MG63 (cell line): ENCODE results near the gene FNDC1. TPM values are rescaled to one million over a fixed set of nuclear protein-coding genes. Genes with fewer than 3 reads are reported as not detected.
A peak's percentile ranks its signal among the peaks of the same experiment; 100 is the strongest.

Source experiments
- DNase-seq: peaks from one replicate; pipeline ENCODE4 v3.0.0-alpha.2; 2020
- H3K27me3 ChIP-seq: fragments of 250-450 bp; sonication (Bioruptor Pico); 2 replicates; pipeline ENCODE4 v1.5.1; 2020; ENCODE audit warnings: mild to moderate bottlenecking, moderate library complexity
- H3K36me3 ChIP-seq: fragments of 250-450 bp; sonication (Bioruptor Pico); 2 replicates; pipeline ENCODE4 v1.5.1; 2020; ENCODE audit warnings: mild to moderate bottlenecking, moderate library complexity
- H3K4me3 ChIP-seq: fragments of 250-450 bp; sonication (Bioruptor Pico); 2 replicates; pipeline ENCODE4 v1.5.1; 2020; ENCODE audit warnings: mild to moderate bottlenecking, moderate library complexity
- H3K9me3 ChIP-seq: fragments of 250-450 bp; sonication (Bioruptor Pico); 2 replicates; pipeline ENCODE4 v1.5.1; 2020; ENCODE audit warnings: mild to moderate bottlenecking, moderate library complexity
- total RNA-seq: library from RNA; depleted of rRNA; stranded (reverse); fragments of >200 nt; shearing (Covaris generic); gene quantifications from 2 replicates; pipeline ENCODE4 v1.2.3, GENCODE V29; 2014; ENCODE audit warnings: low replicate concordance

The FNDC1 gene
- total RNA-seq, 1 experiment from 2014 or later: not detected

GRCh38 chr6:159180001-159180400 lies 10.8 kb downstream of the FNDC1 start:
- H3K27me3 ChIP-seq: no peaks in the 10 kb centered on the region
- H3K4me3 ChIP-seq: no peak overlapping the region
- no peak for DNase-seq
- H3K9me3 ChIP-seq: no peaks in the 10 kb centered on the region
- H3K36me3 ChIP-seq: no peaks in the 10 kb centered on the region

- no peaks in the 10 kb centered on the region for H3K36me3 ChIP-seq
- H3K4me3 ChIP-seq: no peak overlapping the region
- DNase-seq: no peak
- no peaks in the 10 kb centered on the region for H3K27me3 ChIP-seq
- H3K9me3 ChIP-seq: peaks cover 4% of the 10 kb centered on the region; the same call in 1 of the 2 replicates
Observed at GRCh38 chr6:159181914-159182313, 12.7 kb downstream of the FNDC1 start.

- Histone ChIP-seq H3K36me3 (no peaks in the 10 kb centered on the region), H3K27me3 (no peaks in the 10 kb centered on the region), H3K4me3 (no peak overlapping the region), H3K9me3 (peaks cover 4% of the 10 kb centered on the region; the same call in 1 of the 2 replicates)
- DNase-seq: peak; percentile 54
Observed at GRCh38 chr6:159184559-159184958, 15.4 kb downstream of the FNDC1 start.

GRCh38 chr6:159190460-159190859 lies 21.3 kb downstream of the FNDC1 start:
- H3K4me3 ChIP-seq: no peak overlapping the region
- H3K36me3 ChIP-seq: no peaks in the 10 kb centered on the region
- DNase-seq: no peak
- no peaks in the 10 kb centered on the region for H3K27me3 ChIP-seq
- H3K9me3 ChIP-seq: peaks cover 4% of the 10 kb centered on the region; the same call in 1 of the 2 replicates

GRCh38 chr6:159193923-159194322 lies 24.7 kb downstream of the FNDC1 start:
- H3K9me3 ChIP-seq: no peaks in the 10 kb centered on the region
- H3K4me3 ChIP-seq: no peak overlapping the region
- DNase-seq: no peak
- H3K36me3 ChIP-seq: no peaks in the 10 kb centered on the region
- no peaks in the 10 kb centered on the region for H3K27me3 ChIP-seq

GRCh38 chr6:159194421-159194820 lies 25.2 kb downstream of the FNDC1 start:
- H3K4me3 ChIP-seq: no peak overlapping the region
- no peaks in the 10 kb centered on the region for H3K9me3 ChIP-seq
- H3K27me3 ChIP-seq: no peaks in the 10 kb centered on the region
- H3K36me3 ChIP-seq: no peaks in the 10 kb centered on the region
- no peak for DNase-seq

GRCh38 chr6:159196430-159196975 lies 27.3 kb downstream of the FNDC1 start:
- no peaks in the 10 kb centered on the region for H3K9me3 ChIP-seq
- no peak overlapping the region for H3K4me3 ChIP-seq
- no peaks in the 10 kb centered on the region for H3K27me3 ChIP-seq
- no peak for DNase-seq
- H3K36me3 ChIP-seq: no peaks in the 10 kb centered on the region

GRCh38 chr6:159197251-159197650 lies 28.1 kb downstream of the FNDC1 start:
- no peaks in the 10 kb centered on the region for H3K9me3 ChIP-seq
- DNase-seq: no peak
- no peaks in the 10 kb centered on the region for H3K27me3 ChIP-seq
- H3K36me3 ChIP-seq: no peaks in the 10 kb centered on the region
- no peak overlapping the region for H3K4me3 ChIP-seq

GRCh38 chr6:159201336-159201735 lies 32.1 kb downstream of the FNDC1 start:
- H3K36me3 ChIP-seq: 0 out of 2 replicates have a peak, but pooled peaks cover 2% of the 10 kb centered on the region
- DNase-seq: no peak
- H3K27me3 ChIP-seq: no peaks in the 10 kb centered on the region
- H3K4me3 ChIP-seq: no peak overlapping the region
- H3K9me3 ChIP-seq: no peaks in the 10 kb centered on the region

- Histone ChIP-seq H3K9me3 (no peaks in the 10 kb centered on the region), H3K4me3 (no peak overlapping the region), H3K36me3 (0 out of 2 replicates have a peak, but pooled peaks cover 2% of the 10 kb centered on the region), H3K27me3 (no peaks in the 10 kb centered on the region)
- DNase-seq: peak; percentile 90
Observed at GRCh38 chr6:159203304-159204005, 34.3 kb downstream of the FNDC1 start.

GRCh38 chr6:159204605-159205004 lies 35.4 kb downstream of the FNDC1 start:
- no peak for DNase-seq

GRCh38 chr6:159212028-159212427 lies 42.8 kb downstream of the FNDC1 start:
- DNase-seq: no peak

More at GRCh38 chr6:159204605-159205004, 35.4 kb downstream of the FNDC1 start:
- Histone ChIP-seq H3K27me3 (no peaks in the 10 kb centered on the region), H3K36me3 (0 out of 2 replicates have a peak, but pooled peaks cover 2% of the 10 kb centered on the region), H3K9me3 (no peaks in the 10 kb centered on the region), H3K4me3 (no peak overlapping the region)

GRCh38 chr6:159212525-159213280 lies 43.5 kb downstream of the FNDC1 start:
- H3K36me3 ChIP-seq: no peaks in the 10 kb centered on the region
- DNase-seq: no peak
- no peaks in the 10 kb centered on the region for H3K27me3 ChIP-seq
- H3K4me3 ChIP-seq: no peak overlapping the region
- H3K9me3 ChIP-seq: no peaks in the 10 kb centered on the region

More at GRCh38 chr6:159212028-159212427, 42.8 kb downstream of the FNDC1 start:
- no peaks in the 10 kb centered on the region for H3K36me3 ChIP-seq
- H3K27me3 ChIP-seq: no peaks in the 10 kb centered on the region
- H3K4me3 ChIP-seq: no peak overlapping the region
- H3K9me3 ChIP-seq: no peaks in the 10 kb centered on the region

GRCh38 chr6:159213405-159213804 lies 44.2 kb downstream of the FNDC1 start:
- Histone ChIP-seq H3K4me3 (no peak overlapping the region), H3K27me3 (no peaks in the 10 kb centered on the region), H3K36me3 (no peaks in the 10 kb centered on the region), H3K9me3 (no peaks in the 10 kb centered on the region)
- DNase-seq: no peak

GRCh38 chr6:159214281-159214680 lies 45.1 kb downstream of the FNDC1 start:
- H3K4me3 ChIP-seq: no peak overlapping the region
- no peak for DNase-seq
- no peaks in the 10 kb centered on the region for H3K36me3 ChIP-seq
- no peaks in the 10 kb centered on the region for H3K27me3 ChIP-seq
- no peaks in the 10 kb centered on the region for H3K9me3 ChIP-seq

GRCh38 chr6:159217595-159218275 lies 48.5 kb downstream of the FNDC1 start:
- no peak overlapping the region for H3K4me3 ChIP-seq
- H3K27me3 ChIP-seq: no peaks in the 10 kb centered on the region; the same call in 1 of the 2 replicates
- no peaks in the 10 kb centered on the region for H3K36me3 ChIP-seq
- no peak for DNase-seq
- no peaks in the 10 kb centered on the region for H3K9me3 ChIP-seq

- no peak for DNase-seq
- Histone ChIP-seq H3K27me3 (no peaks in the 10 kb centered on the region; the same call in 1 of the 2 replicates), H3K9me3 (no peaks in the 10 kb centered on the region), H3K36me3 (no peaks in the 10 kb centered on the region), H3K4me3 (no peak overlapping the region)
Observed at GRCh38 chr6:159220093-159220492, 50.9 kb downstream of the FNDC1 start.
